Stimulated activated CD4-positive, alpha-beta T cell treated with anti-CD3 and anti-CD28 coated beads, Interleukin-2, amount 100 ng/mL, for 48 hours (primary cell): ENCODE measurements around the gene ZNF581.

Source experiments
- DNase-seq, 2 donors: peaks; one replicate each; pipeline ENCODE4 v3.0.0-alpha.2; 2020

The ZNF581 gene

DNA sequence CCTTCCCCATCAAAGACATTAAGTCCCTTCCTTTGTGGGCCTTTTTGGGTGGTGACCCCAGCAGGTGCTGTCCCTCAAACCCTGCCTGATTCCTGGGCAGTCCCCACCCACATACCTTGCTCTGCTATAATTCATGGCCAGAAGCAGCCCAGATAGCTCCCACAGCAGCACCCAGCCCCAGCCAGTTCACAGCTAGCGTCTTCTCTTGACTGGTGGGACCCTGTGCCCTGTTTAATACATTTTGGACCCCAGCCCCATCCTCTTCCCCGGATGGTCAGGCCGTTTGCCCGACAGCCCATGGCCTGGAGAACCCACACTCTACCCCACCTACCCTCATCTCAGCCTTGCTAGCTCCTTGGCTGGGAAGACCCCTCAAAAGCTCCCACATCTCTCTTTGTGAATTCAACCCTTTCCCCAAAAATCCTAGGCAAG lies 6.7 kb downstream of the ZNF581 start:
- no peak for DNase-seq

DNA sequence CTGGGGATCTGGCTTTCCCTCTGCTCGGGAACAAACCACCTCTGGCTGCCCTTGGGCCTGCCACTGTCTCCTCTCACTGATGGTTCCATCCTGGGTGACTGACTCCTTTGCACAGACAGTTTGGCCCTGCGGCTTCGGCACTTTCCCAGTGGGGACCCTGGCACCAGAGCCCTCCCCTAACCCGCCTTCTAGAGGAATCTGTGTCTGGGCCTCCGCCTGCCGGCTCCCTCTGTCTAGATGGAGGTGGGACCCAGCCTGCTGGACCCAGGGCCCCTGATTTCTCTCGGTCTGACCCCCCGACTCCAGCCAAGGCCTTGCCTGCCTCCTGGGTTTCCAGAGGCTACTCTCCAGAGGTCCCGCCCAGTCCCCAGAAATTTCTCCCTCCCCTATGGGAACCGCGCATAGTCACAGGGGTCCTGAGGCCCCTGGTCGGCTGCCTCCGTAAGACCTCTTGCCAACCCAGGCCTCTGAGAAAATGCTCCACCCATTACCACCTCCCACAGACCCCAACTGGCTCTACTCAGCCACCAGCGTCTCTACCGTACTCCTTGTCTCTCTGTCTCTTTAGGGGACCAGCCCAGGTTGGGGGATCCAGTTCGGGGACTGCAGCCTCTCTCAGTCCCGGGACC lies 7.3 kb downstream of the ZNF581 start:
- no peak for DNase-seq

GRCh38 chr19:55651236-55651635 lies 7.8 kb downstream of the ZNF581 start:
- no peak for DNase-seq

DNA sequence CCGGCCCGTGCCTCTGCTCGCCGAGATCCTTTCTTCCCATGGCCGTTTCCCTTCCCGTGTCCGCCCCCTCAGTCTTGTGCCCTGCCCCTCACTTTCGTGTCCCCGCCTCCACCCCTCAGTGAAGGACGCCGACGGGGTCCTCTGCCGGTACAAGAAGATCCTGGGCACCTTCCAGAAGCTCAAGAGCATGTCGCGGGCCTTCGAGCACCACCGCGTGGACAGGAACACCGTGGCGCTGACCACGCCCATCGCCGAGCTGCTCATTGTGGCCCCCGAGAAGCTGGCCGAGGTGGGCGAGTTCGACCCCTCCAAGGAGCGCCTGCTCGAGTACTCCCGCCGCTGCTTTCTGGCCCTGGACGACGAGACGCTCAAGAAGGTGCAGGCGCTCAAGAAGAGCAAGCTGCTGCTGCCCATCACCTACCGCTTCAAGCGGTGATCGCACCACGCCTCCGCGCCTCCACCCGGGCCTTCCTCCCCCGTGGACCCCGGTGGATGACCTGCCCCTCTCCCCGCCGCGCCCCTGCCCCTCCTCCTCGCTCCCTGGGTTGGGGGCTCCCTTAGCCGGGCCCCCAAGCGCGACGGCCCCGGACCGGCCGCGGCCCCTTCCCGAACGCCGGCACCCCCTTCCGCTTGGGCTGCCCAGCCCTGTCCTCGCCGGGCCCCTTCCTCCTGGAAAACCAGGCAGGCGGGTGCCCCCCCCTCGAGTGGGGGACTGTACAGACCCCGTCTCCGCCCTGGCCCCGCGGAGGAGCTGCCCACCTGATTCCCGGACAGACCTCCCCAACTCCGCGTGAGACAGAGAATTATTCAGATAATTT lies 9.1 kb downstream of the ZNF581 start:
- no peak for DNase-seq

- peak; percentile 93 to 97 for DNase-seq
These were observed 10.3 kb downstream of the ZNF581 start for GRCh38 chr19:55653651-55654322.

DNA sequence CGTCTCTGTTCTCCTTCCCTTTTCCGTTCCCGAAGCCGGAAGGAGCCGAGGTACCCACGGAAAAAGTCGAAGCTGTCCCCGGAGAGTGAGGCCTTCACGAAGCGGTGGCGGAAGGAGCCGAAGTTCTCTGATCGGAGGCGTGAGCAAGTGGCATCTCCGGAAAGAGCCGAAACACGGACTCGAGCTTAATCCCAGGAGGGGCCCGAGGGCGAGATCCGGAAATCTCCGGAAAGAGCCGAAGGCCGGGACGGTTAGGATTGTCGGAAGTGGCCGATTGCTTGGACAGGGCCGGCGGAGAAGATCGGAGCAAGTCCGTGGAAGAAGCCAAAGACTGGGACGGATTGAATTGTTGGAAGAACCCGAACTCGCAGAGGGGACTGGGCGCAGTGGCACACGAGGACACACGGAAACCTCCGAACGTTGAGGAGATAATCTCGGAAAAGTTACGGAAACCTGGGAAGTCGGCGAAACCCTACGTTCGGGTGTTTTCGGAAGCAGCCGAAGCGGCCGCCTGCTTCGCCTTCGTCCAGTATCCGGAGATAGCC lies 10.9 kb downstream of the ZNF581 start:
- peak; percentile 96 to 98 for DNase-seq

DNA sequence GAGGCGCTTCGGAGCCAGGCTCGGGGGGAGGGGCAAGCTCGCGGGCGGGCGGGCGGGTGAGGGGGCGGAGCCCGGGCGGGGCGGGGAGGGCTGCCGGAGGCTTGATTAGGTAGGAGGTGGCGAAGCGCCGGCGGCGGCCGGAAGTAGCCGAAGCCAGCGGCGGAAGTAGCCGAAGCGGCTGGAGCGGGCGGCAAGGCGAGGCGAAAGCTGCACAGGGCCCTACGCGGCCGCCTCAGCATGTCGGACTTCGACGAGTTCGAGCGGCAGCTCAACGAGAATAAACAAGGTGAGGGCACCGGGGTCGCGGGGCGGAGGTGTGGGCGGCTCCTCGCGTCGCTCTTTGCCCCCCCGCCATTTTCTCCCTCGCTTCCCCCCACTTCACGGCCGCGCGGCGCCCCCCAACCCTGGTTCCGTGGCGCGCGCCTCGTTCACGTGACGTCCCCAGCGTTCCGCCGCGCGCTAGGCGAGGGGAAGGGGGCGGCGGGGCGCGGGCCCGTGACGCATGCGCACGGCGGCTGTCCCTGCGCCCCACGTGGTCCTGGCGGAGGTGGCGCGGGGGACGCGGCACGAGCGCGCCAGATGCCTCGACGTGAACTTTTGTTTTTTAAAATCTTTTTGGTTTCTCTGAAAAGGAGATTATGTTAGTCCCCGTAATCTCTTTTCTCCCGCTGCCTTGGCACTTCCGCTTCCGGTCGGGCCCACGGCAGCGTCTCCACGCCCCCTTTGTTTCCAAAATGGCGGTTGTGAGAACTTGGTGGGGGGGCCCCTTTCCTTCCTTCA lies 11.6 kb downstream of the ZNF581 start, which contains the start of gene U2AF2:
Gene U2AF2, plus strand, starts transcription at position 168 of the 780 bp plus-strand sequence. Its CDS starts 70 bp downstream, at position 238.
- DNase-seq = peak; percentile 96 to 97

DNA sequence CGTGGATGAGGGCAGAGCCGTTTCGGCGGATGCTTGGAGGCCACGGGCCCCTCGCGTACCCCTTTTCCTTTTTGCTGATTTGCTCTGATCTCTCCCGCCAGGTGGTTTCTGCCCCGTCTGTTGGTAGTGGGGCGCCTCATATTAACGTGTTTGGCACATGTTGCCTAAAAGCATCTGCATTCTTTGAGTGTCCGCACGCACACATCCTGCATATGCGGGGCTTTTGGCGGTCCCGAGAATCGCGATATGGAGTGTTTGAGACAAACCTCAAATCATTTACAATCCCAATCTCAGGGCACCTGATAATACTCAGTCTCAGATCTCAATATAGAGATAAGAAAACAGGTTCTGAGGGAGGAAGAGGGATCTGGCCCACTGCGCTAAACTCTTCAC lies 12.2 kb downstream of the ZNF581 start:
- DNase-seq = no peak

- no peak for DNase-seq
These were observed 13.1 kb downstream of the ZNF581 start for GRCh38 chr19:55656552-55656951.

GRCh38 chr19:55656988-55657747 lies 13.7 kb downstream of the ZNF581 start:
- DNase-seq = no peak

GRCh38 chr19:55658846-55659459 lies 15.5 kb downstream of the ZNF581 start:
- no peak for DNase-seq

GRCh38 chr19:55659822-55660221 lies 16.4 kb downstream of the ZNF581 start:
- DNase-seq = no peak

- no peak for DNase-seq
These were observed 17.0 kb downstream of the ZNF581 start for GRCh38 chr19:55660404-55660803.

- DNase-seq = no peak
These were observed 17.5 kb downstream of the ZNF581 start for GRCh38 chr19:55660991-55661390.

DNA sequence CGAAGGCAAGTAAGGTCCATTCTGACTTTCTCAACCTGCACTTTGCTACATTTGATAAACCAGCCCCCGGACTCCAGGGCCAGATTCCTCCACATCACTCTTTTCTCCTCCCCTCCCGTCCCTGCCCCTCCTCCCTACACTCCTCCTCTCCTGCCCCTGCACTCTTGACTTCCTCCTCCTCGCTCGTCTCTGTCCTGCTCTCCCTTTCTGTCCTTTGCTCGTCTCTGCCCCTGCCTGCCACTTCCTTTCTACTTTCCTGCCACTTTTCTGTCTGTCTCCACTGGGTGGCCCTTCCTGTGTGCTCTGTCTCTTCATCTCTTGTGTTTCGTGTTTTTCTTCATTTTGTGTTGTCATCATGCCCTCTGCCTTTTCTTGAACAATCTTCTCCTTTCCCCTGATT lies 18.4 kb downstream of the ZNF581 start:
- no peak for DNase-seq

DNA sequence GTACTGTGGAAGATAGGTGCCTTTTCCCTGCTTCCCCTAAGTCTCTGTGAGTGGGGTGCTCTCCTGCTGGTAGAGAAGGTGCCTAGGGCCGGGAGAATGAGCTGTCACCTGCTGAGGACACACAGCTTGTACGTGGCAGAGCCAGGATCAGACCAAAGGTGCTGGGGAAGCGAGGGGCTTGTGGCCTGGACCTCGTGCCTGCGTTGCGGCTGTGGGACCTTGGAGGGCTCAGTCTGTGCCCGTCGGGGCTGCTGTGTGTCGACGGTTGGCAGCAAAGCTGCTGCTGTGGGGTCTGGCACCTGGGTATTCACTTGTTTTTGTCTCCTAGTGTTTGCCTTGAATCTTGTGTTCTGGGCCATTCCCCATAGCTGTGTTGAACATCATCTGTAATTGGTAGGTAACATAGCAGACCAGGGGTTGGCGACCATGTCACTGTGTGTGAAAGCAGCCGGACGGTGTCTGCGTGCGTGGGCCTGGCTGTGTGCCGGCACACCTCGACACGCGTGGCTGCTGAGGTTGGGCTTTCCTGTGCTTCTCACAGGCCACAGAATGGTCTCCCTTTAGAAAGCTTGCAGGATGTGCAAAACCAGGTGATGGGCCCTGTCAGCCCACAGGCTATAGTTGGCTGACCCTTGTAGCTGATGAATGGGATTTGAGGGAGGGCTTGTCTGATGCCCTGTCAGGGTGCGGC lies 20.5 kb downstream of the ZNF581 start:
- no peak for DNase-seq

GRCh38 chr19:55666343-55667005 lies 23.0 kb downstream of the ZNF581 start:
- DNase-seq = no peak

GRCh38 chr19:55667006-55667381 lies 23.5 kb downstream of the ZNF581 start:
- no peak for DNase-seq

- DNase-seq = no peak
These were observed 24.1 kb downstream of the ZNF581 start for GRCh38 chr19:55667511-55667910.

- DNase-seq = no peak
These were observed 24.5 kb downstream of the ZNF581 start for GRCh38 chr19:55667958-55668357.
